ENCODE measurements around the gene DAD1. TPM values are rescaled to one million over a fixed set of nuclear protein-coding genes. Genes with fewer than 3 reads are reported as not detected.
A peak's percentile ranks its signal among the peaks of the same experiment; 100 is the strongest.

DAD1 gene
- total RNA-seq, 1 donor from 2014 or later: 255 TPM

GRCh38 chr14:22518073-22518472, 71.0 kb downstream of the DAD1 start:
- Mint-ChIP-seq H3K4me1 (peaks cover 74% of the 10 kb centered on the region), H3K4me3 (peak overlapping the region; percentile 83), H3K9me3 (no peaks in the 10 kb centered on the region), H3K36me3 (ENCODE audit: low read depth) (peaks cover 93% of the 10 kb centered on the region), H3K27me3 (no peaks in the 10 kb centered on the region), H3K27ac (peak overlapping the region; percentile 90)
- intact Hi-C loops (cut with micrococcal nuclease): loop anchor here (1.0 to 10.0 kb wide), 5 partner anchors 8 to 1253 kb away; partner anchors contain the start of gene HNRNPC
- no peak for DNase-seq

- no peaks in the 10 kb centered on the region for H3K9me3 Mint-ChIP-seq
- H3K27me3 Mint-ChIP-seq: no peaks in the 10 kb centered on the region
- peak overlapping the region; percentile 83 for H3K4me3 Mint-ChIP-seq
- peaks cover 74% of the 10 kb centered on the region for H3K4me1 Mint-ChIP-seq
- H3K27ac Mint-ChIP-seq: peak overlapping the region; percentile 90
- peaks cover 90% of the 10 kb centered on the region for H3K36me3 Mint-ChIP-seq (ENCODE audit: low read depth)
- intact Hi-C loops (cut with micrococcal nuclease): loop anchor here (5.0 to 10.0 kb wide), 3 partner anchors 35 to 1252 kb away; partner anchors contain the start of gene HNRNPC
- DNase-seq: no peak
Observed at GRCh38 chr14:22517117-22517720, 71.8 kb downstream of the DAD1 start.

GRCh38 chr14:22515929-22516328, 73.1 kb downstream of the DAD1 start:
- Mint-ChIP-seq H3K4me3 (peak overlapping the region; percentile 83), H3K27me3 (no peaks in the 10 kb centered on the region), H3K27ac (peak overlapping the region; percentile 90), H3K4me1 (peaks cover 75% of the 10 kb centered on the region), H3K36me3 (ENCODE audit: low read depth) (peaks cover 91% of the 10 kb centered on the region), H3K9me3 (no peaks in the 10 kb centered on the region)
- no peak for DNase-seq
- intact Hi-C loops (cut with micrococcal nuclease): loop anchor here (1.0 to 10.0 kb wide), 4 partner anchors 7 to 1251 kb away; partner anchors contain the start of gene HNRNPC

Other genes starting within 250 kb of the DAD1 start
- 9.7 and 10.3 TPM in 2 replicates for gene ABHD4, start 9.1 kb upstream of the DAD1 start, total RNA-seq
- not detected in 2 replicates for gene OR6J1, start 55.1 kb upstream of the DAD1 start, total RNA-seq
- 119 and 126 TPM in 2 replicates for gene OXA1L, start 177.5 kb upstream of the DAD1 start, total RNA-seq
- 0.40 TPM in 1 of 2 replicates, not detected in the other for gene SLC7A7, start 226.2 kb upstream of the DAD1 start, total RNA-seq
- 189 and 194 TPM in 2 replicates for gene MRPL52, start 240.7 kb upstream of the DAD1 start, total RNA-seq
- 2.1 and 3.2 TPM in 2 replicates for gene MMP14, start 247.4 kb upstream of the DAD1 start, total RNA-seq